Activated CD4-positive, CD25-positive, alpha-beta regulatory T cell (primary cell): ENCODE data around the gene SHROOM3.
"Not testable (repeated sequence)": the region's sequence is repeated elsewhere in the genome, so short reads cannot be mapped to it uniquely, and the experiment has no call there.

Source experiments
- DNase-seq, 4 experiments: peaks; one replicate each; lab custom pipeline; 2025; lab: John Stamatoyannopoulos, UW

Gene SHROOM3

GRCh38 chr4:76445911-76446310, 10.9 kb downstream of the SHROOM3 start:
- DNase-seq: no peak

GRCh38 chr4:76447393-76447851, 12.4 kb downstream of the SHROOM3 start:
- DNase-seq: no peak

DNA sequence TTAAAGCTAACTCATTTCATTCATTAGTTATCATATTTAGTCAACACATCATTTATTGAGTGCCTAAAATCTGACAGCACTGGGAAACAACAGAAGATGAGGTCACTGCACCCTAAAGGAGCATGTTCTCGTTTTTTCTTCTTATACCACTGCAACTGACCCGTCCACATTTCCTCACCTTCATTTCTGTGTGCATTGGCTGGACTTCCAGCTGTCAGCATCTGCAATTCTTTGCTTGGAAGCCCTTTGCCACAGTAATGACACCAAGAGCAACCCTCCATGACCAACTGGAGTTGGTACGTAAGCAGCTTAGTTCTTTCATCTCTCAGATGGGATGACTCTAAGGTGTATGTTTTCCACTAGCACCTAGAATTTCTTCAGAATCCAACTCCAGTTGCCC, 13.2 kb downstream of the SHROOM3 start:
- DNase-seq: no peak

DNA sequence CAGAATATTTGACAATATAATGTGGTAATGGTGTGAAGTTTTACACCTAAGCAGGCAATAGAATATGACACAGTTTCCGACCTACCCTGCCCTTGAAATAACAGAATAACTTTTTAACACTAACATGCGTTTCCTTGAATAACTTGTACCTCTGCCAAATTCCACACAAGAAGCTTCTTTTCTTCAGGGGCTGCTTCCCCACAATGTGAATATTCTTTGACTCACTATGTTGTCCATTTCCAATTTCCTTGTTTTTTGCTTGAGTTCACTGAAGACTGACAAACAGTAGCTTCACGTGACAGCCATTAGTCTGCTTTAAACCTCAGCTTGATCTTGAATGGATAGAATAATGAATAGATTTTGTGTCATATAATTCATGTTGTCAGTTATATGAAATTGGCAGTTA, 14.3 kb downstream of the SHROOM3 start:
- no peak for DNase-seq

GRCh38 chr4:76449833-76450232, 14.8 kb downstream of the SHROOM3 start:
- DNase-seq: no peak

- no peak for DNase-seq
Observed at GRCh38 chr4:76453232-76453631, 18.2 kb downstream of the SHROOM3 start.

DNA sequence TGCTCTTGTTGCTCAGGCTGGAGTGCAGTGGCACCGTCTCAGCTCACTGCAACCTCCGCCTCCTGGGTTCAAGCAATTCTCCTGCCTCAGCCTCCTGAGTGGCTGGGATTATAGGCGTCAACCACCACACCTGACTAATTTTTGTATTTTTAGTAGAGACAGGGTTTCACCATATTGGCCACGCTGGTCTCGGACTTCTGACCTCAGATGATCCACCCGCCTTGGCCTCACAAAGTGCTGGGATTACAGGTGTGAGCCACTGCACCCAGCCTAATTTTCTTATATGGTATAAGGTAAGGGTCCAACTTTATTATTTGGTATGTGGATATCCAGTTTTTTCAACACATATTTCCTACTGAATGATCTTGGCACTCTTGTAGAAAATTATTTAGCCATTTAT, 19.0 kb downstream of the SHROOM3 start:
- not testable (repeated sequence) for DNase-seq

DNA sequence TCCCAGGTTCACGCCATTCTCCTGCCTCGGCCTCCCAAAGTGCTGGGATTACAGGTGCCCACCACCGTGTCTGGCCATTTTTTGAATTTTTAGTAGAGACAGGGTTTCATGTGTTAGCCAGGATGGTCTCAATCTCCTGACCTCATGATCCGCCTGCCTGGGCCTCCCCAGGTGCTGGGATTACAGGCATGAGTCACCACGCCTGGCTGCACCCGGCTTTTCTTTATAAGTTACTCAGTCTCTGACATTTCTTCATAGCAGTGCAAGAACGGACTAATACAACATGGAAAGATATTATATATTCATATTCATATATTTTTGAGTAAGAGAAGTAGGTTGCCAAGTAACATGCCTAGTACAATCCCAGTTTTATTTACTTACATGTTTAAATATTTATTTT, 22.9 kb downstream of the SHROOM3 start:
- no peak for DNase-seq

DNA sequence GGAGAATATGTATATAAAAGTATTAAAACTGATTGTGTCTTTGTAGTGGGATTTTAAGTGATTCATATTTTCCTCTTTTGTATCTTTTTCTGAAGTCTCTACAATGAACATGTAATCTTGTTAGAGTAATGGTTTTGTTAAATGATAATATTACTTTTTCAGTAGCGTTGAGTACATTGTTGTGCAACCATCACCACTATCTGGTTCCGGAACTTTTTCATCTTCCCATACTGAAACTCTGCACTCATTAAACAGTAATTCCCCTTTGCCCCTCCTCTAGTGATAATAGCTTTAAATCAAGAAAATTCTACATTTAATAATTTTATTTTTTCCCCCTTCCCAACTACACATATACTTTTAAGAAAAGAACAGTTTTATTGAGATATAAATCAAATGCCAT, 23.3 kb downstream of the SHROOM3 start:
- no peak for DNase-seq

DNA sequence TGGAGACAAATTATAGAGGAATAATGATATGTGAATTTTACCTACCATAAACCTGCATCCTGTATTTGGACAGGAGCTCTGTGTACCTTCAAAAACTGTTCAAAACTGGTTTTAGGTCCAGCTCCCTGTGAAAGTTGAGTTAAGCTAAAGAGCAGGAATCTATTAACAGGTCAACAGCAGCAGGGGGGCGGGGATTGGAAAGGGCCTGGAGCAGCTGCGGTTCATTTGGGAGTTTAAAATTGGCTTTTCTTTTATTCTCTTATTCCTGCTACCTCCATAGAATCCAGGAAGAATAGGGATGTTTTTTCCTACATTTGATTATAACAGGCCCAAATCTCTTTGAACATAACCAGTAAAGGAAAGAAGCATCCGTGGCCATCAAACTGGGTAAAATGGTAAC, 23.8 kb downstream of the SHROOM3 start:
- DNase-seq: no peak

DNA sequence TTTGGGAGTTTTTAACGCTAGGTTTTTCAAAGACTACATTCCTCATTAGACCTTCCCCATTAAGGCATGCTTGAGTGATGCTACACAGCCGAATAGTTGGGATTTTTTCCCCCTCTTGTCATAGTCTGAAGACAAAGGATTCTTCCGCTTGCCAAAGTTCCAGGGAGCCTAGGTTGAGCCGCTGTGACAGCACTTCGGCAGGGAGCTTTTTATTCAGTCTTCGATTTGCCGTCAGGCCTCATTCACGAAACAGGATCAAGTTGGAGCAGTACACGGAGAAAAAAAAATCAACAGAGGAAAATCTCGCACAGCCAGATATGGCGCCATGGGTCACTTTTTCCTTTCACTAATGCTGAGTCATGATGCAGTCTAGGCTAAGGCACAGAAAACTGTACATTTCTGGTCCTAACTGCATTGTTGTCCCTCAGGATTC, 24.3 kb downstream of the SHROOM3 start:
- no peak for DNase-seq

DNA sequence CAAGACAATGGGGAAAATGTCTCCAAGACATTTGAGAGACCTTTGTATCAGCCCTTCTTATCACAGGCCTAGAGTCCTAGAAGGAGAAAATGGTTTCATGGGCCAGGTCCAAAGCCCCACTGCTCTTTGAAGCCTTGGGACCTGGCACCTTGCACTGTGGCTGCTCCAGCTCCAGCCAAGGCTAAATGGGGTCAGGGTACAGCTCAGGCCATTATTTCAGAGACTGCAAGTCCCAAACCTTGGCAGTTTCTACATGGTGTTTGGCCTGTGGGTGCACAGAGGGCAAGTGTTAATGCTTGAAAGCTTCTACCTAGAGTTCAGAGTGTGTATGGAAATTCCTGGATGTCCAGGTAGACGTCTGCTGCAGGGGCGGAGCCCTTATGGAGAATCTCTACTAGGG, 28.5 kb downstream of the SHROOM3 start:
- DNase-seq: no peak

DNA sequence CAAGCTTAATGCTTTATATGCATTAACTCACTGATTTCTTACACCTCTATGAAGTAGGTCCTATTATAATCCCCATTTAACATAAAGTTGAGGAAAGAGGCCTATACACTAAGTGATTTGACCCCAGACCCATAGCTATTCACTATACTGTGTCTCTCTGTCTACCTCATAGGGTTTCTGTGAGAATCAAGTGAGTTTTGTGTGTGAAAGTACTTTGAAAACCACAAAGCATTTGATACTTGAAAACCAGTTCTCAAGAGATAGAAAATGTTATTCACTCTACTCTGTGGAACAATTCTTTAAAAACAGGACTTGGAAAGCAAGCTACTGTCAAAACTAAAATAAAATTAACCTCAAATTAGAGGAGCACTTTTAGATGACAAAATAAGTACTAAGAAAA, 35.0 kb downstream of the SHROOM3 start:
- DNase-seq: no peak

- no peak for DNase-seq
Observed at GRCh38 chr4:76470532-76470931, 35.5 kb downstream of the SHROOM3 start.

GRCh38 chr4:76476571-76476970, 41.5 kb downstream of the SHROOM3 start:
- DNase-seq: no peak

- no peak for DNase-seq
Observed at GRCh38 chr4:76484654-76485053, 49.6 kb downstream of the SHROOM3 start.

GRCh38 chr4:76485450-76485849, 50.4 kb downstream of the SHROOM3 start:
- no peak for DNase-seq

- no peak for DNase-seq
Observed at GRCh38 chr4:76486588-76487276, 51.7 kb downstream of the SHROOM3 start.

- no peak for DNase-seq
Observed at GRCh38 chr4:76487621-76488020, 52.6 kb downstream of the SHROOM3 start.

GRCh38 chr4:76488455-76488854, 53.4 kb downstream of the SHROOM3 start:
- no peak for DNase-seq

DNA sequence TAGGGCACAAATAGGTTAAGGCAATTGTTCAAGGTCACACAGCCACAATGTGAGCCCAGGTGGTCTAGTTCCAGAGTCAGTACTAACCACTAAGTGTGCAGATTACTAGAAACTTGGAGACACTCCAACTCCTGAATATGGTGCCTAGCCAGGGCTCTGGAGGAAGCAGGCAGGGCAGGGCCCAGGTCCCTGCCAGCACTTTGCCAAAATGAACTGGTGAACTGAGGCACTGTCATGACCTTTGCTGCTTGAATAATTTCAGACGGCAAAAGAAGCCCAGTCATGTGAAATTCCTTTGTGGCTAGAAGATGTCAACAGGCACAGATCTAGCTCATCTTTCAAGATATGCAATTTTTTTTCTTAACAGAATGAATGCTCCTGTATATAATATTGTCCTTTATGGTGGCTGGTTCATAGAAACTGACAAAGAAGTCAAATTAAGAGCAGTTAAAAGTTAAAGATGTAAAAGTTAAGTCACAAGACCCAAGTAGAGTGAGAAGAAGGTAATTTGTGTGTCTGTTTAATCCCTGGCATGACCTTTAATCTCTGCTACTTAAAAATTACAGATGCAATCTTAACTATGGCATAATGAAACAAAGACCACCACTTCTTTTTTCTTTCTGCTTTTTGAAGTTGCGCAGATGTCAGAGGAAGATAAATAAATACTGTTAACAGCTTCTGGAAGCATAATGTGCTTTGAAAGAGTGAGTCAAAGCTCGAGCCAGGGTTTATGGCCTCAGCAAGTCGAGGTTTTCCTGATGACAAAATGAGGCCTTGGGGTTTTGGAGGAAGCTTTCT, 54.1 kb downstream of the SHROOM3 start:
- DNase-seq: no peak

DNA sequence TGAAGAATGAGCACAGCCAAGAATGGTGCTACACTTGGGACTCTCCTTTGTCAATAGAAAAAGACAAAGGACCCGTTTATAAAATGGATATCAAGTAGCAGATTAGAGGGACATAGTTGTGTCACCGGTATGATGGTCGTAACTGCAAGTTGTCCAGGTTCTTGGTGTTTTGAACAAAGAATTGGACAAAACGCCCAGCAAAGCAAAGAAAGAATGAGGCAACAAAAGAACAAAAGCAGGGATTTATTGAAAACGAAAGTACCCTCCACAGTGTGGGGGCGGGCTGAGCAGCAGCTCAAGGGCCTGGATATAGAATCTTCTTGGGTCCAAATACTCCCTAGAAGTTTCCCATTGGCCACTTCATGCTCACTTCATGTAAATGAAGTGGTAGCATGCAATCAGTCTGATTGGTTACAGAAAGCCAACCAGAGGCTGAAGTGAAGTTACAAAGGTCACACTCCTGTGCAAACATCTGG, 54.7 kb downstream of the SHROOM3 start:
- DNase-seq: no peak

GRCh38 chr4:76492055-76492454, 57.0 kb downstream of the SHROOM3 start:
- no peak for DNase-seq
